ENCODE data around the gene COL17A1.

DNA sequence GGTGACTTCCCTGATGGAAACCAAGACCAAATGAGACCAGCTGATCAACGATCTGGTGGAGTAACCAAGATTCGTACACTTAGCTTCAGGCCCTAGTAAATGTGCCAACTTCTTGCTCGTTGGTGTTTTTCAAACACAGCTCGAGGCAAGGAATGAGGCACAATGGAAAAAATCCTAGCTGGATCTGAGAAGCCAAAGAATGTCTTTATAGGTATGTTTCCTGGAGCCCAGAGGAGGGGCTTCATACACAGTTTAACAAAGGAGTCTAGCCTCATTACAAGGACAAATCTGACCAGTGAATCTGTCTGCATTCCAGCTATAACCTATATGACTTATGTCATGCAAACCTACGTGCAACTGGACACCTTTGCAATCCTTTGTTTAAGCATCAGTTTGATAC is 3.7 kb downstream of the COL17A1 start:
- TF ChIP-seq, protein P1, sequence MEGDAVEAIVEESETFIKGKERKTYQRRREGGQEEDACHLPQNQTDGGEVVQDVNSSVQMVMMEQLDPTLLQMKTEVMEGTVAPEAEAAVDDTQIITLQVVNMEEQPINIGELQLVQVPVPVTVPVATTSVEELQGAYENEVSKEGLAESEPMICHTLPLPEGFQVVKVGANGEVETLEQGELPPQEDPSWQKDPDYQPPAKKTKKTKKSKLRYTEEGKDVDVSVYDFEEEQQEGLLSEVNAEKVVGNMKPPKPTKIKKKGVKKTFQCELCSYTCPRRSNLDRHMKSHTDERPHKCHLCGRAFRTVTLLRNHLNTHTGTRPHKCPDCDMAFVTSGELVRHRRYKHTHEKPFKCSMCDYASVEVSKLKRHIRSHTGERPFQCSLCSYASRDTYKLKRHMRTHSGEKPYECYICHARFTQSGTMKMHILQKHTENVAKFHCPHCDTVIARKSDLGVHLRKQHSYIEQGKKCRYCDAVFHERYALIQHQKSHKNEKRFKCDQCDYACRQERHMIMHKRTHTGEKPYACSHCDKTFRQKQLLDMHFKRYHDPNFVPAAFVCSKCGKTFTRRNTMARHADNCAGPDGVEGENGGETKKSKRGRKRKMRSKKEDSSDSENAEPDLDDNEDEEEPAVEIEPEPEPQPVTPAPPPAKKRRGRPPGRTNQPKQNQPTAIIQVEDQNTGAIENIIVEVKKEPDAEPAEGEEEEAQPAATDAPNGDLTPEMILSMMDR (conservative IDR thresholded peaks at IDR 0.05): no peak
- no peak for TF ChIP-seq ZFX (IDR thresholded peaks at IDR 0.05)
